Spleen (tissue), 7 donors: ENCODE results near the gene COL5A2.

ENCODE experiments used
- CTCF ChIP-seq, 11 experiments: fragments of 200-600 bp in 7 of 11; fragments of 450-650 bp in 4 of 11; sonication (generic) in 4 of 11; IDR thresholded peaks in 8 of 11; conservative IDR thresholded peaks in 3 of 11; 1 replicate in 7 of 11; 2 replicates in 4 of 11; pipeline versions ENCODE4 v1.4.0 to v1.8.0; 2016 to 2021; ENCODE audit warnings: antibody characterized with exemption in 11 of 11, inconsistent platforms in 4 of 11, mild to moderate bottlenecking in 1 of 11
- POLR2A ChIP-seq, 3 donors: fragments of 450-650 bp; IDR thresholded peaks; one replicate each; pipeline ENCODE4 v1.5.1; 2017; ENCODE audit warnings: antibody characterized with exemption in 3 of 3, mild to moderate bottlenecking in 1 of 3
- donor health status: DM: no; HTN: no; CAD: no; lungs with moderate emphysema.
- donor health status: DM: no; HTN: no; CAD: no.
- donor health status: DM: no; HTN: no; CAD: no.

GRCh38 chr2:189057316-189057715 lies 122.2 kb downstream of the COL5A2 start:
- TF ChIP-seq CTCF (IDR thresholded peaks at IDR 0.05 in 8 of 11, conservative IDR thresholded peaks at IDR 0.05 in 3 of 11) (no peak), POLR2A (IDR thresholded peaks at IDR 0.05) (no peak)
